NCI-H226 (cell line): ENCODE results near the gene PCDHA12.
"Not testable (repeated sequence)": the region's sequence is repeated elsewhere in the genome, so short reads cannot be mapped to it uniquely, and the experiment has no call there.

ENCODE experiments used
- DNase-seq: peaks from one replicate; pipeline ENCODE4 v3.0.0-alpha.2; 2015

The PCDHA12 gene, protein sequence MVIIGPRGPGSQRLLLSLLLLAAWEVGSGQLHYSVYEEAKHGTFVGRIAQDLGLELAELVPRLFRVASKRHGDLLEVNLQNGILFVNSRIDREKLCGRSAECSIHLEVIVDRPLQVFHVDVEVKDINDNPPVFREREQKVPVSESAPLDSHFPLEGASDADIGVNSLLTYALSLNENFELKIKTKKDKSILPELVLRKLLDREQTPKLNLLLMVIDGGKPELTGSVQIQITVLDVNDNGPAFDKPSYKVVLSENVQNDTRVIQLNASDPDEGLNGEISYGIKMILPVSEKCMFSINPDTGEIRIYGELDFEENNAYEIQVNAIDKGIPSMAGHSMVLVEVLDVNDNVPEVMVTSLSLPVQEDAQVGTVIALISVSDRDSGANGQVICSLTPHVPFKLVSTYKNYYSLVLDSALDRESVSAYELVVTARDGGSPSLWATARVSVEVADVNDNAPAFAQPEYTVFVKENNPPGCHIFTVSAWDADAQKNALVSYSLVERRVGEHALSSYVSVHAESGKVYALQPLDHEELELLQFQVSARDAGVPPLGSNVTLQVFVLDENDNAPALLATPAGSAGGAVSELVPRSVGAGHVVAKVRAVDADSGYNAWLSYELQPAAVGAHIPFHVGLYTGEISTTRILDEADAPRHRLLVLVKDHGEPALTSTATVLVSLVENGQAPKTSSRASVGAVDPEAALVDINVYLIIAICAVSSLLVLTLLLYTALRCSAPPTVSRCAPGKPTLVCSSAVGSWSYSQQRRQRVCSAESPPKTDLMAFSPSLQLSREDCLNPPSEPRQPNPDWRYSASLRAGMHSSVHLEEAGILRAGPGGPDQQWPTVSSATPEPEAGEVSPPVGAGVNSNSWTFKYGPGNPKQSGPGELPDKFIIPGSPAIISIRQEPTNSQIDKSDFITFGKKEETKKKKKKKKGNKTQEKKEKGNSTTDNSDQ

GRCh38 chr5:140875085-140876065 lies at the start of gene PCDHA12:
PCDHA12 (plus strand) TSS chr5:140875308; CDS start chr5:140875473, 165 bp downstream.
- peak; percentile 35 for DNase-seq

DNA sequence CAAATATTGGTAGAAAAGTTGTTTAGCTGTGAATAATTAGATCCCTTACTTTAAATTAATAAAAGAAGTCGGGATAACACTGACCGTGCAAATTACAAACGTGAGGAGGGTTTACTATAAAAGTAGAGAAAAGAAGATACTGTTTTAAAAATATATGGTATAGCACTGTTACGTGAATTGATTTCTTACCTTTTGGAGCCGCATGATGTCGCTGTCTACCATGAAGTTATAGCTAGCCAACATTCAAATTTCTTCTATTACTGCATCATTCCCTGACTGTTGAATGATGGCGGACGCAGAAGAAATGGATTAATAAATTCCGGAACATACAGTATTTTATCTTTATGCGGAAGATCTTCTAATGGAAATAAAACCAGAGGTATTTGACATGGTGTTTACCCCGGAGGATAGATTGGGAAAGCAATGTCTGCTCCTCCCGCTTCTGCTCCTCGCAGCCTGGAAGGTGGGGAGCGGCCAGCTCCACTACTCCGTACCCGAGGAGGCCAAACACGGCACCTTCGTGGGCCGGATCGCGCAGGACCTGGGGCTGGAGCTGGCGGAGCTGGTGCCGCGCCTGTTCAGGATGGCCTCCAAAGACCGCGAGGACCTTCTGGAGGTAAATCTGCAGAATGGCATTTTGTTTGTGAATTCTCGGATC lies 47.3 kb upstream of the PCDHA12 start, which contains the start of gene PCDHA6:
Gene PCDHA6 (plus strand): TSS at position 257 of the 658 bp plus-strand sequence. CDS start 132 bp downstream, at position 389.
- DNase-seq = no peak

DNA sequence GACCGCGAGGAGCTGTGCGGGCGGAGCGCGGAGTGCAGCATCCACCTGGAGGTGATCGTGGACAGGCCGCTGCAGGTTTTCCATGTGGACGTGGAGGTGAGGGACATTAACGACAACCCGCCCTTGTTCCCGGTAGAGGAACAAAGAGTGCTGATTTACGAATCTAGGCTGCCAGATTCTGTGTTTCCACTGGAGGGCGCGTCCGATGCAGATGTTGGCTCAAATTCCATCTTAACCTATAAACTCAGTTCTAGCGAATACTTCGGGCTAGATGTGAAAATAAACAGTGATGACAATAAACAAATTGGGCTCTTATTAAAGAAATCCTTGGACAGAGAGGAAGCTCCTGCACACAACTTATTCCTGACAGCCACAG lies 46.8 kb upstream of the PCDHA12 start:
- DNase-seq = no peak

- not testable (repeated sequence) for DNase-seq
Observed at GRCh38 chr5:140829511-140830501, 45.3 kb upstream of the PCDHA12 start.

DNA sequence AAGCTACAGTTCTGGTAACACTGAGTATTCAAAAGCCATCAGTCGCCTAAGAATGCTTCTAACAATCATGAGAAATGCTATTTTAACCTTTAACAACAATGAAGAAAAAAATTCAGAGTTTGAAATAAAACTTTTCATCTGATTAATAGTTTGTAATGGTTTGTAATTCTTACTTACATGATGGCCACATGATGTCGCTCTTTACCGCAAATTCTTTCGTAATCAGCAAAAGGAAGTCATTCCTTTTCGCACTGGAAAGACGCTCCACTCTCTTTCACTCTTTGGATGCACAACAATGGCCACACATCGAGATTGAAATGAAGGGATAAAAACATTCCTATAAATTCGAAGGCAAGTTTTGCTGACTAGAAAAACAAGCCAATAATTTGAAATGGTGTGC lies 41.1 kb upstream of the PCDHA12 start, which contains the start of gene PCDHA7:
Gene PCDHA7 (plus strand): TSS at position 277 of the 400 bp plus-strand sequence. CDS start 115 bp downstream, at position 392.
- DNase-seq = no peak

DNA sequence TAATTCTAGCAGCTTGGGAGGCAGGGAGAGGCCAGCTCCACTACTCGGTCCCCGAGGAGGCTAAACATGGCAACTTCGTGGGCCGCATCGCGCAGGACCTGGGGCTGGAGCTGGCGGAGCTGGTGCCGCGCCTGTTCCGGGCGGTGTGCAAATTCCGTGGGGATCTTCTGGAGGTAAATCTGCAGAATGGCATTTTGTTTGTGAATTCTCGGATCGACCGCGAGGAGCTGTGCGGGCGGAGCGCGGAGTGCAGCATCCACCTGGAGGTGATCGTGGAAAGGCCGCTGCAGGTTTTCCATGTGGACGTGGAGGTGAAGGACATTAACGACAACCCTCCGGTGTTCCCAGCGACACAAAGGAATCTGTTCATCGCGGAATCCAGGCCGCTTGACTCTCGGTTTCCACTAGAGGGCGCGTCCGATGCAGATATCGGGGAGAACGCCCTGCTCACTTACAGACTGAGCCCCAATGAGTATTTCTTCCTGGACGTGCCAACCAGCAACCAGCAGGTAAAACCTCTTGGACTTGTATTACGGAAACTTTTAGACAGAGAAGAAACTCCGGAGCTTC lies 40.6 kb upstream of the PCDHA12 start:
- DNase-seq = not testable (repeated sequence)

- DNase-seq = no peak
Observed at GRCh38 chr5:140835622-140836510, 39.2 kb upstream of the PCDHA12 start.

GRCh38 chr5:140840978-140841962 lies 33.8 kb upstream of the PCDHA12 start, which contains the start of gene PCDHA8:
PCDHA8 (plus strand) TSS chr5:140841187; CDS start chr5:140841322, 135 bp downstream.
- DNase-seq = no peak

DNA sequence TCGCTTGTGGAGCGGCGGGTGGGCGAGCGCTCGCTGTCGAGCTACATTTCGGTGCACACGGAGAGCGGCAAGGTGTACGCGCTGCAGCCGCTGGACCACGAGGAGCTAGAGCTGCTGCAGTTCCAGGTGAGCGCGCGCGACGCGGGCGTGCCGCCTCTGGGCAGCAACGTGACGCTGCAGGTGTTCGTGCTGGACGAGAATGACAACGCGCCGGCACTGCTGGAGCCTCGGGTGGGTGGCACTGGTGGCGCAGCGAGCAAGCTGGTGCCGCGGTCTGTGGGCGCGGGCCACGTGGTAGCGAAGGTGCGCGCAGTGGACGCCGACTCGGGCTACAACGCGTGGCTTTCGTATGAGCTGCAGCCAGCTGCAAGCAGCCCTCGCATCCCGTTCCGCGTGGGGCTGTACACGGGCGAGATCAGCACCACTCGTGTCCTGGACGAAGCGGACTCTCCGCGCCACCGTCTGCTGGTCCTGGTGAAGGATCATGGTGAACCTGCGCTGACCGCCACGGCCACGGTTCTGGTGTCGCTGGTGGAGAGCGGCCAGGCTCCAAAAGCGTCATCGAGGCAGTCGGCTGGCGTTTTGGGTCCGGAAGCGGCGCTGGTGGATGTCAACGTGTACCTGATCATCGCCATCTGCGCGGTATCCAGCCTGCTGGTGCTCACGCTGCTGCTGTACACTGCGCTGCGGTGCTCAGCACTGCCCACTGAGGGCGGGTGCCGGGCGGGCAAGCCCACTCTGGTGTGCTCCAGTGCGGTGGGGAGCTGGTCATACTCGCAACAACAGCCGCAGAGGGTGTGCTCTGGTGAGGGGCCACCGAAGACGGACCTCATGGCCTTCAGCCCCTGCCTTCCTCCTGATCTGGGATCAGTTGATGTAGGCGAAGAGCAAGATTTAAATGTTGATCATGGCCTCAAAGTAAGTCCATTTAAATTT lies 32.0 kb upstream of the PCDHA12 start:
- no peak for DNase-seq

DNA sequence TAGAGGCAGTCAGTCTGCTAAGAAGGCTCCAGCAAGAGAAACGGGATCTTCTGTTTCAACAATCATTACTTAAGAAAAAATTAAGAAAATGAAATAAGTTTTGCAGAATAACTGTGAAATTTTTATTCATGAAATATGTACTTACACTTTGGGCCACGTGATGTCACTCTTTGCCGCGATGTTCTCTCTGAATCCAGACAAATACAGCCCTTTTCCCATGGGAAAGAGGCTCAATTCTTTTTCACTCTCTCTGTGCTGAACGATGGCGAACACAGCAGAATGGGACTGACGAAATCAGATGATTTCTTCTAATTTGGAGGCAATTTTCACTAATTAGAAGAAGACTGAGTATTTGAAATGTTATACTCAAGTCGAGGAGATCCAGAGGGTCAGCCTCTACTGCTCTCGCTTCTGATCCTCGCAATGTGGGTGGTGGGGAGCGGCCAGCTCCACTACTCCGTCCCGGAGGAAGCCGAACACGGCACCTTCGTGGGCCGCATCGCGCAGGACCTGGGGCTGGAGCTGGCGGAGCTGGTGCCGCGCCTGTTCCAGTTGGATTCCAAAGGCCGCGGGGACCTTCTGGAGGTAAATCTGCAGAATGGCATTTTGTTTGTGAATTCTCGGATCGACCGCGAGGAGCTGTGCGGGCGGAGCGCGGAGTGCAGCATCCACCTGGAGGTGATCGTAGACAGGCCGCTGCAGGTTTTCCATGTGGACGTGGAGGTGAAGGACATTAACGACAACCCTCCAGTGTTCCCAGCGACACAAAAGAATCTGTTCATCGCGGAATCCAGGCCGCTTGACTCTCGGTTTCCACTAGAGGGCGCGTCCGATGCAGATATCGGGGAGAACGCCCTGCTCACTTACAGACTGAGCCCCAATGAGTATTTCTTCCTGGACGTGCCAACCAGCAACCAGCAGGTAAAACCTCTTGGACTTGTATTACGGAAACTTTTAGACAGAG lies 26.7 kb upstream of the PCDHA12 start, which contains the start of gene PCDHA9:
Gene PCDHA9 (plus strand): TSS at position 244 of the 964 bp plus-strand sequence. CDS start 114 bp downstream, at position 358.
- not testable (repeated sequence) for DNase-seq

- DNase-seq = not testable (repeated sequence)
Observed at GRCh38 chr5:140849831-140850634, 25.1 kb upstream of the PCDHA12 start.

- DNase-seq = peak; percentile 26
Observed at GRCh38 chr5:140855772-140856674, 19.1 kb upstream of the PCDHA12 start, which contains the start of gene PCDHA10. PCDHA10 (plus strand) TSS chr5:140855897; CDS start chr5:140856049, 152 bp downstream.
